ENCODE results near the gene JAZF1.

The JAZF1 gene

DNA sequence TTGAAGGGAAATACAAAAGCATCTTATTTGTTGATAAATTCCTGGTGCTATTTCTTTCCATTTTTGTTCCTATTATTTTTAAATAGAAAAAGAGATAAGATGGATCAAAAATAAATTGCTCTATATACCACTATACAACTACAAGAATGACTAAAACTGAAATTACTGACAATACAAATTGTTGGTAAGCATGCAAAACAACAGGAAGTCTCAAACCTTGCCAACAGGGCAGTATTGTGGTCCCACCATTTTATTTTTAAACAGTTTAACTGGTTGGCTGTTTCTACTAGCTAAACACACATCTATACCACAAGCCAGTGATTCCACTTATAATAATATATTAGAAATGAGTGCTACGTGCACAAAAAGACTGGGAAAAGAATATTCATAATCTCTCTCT lies 213.0 kb downstream of the JAZF1 start:
- no peak for DNase-seq (ENCODE audit: low spot score)

- DNase-seq (ENCODE audit: low spot score) = no peak
These were observed 214.3 kb downstream of the JAZF1 start for GRCh38 chr7:27966219-27966780.

DNA sequence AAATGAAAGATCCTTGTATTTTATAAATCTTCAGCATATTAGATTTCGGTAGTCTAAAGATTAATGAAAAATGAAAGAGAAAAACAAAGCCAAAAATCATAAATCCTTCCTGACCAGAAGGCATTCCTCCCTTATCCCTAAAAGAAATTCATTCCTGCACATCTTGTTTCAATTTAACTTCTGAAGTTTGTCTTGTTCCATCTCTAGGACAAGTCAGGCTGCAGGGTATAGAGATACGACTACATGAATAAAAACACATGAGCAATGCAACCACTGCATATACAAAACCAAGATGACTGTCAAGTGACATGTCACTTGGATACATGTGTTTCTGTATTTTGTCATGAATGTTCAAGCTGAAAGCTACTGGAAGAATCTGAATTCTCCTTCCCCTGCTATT lies 214.9 kb downstream of the JAZF1 start:
- no peak for DNase-seq (ENCODE audit: low spot score)

DNA sequence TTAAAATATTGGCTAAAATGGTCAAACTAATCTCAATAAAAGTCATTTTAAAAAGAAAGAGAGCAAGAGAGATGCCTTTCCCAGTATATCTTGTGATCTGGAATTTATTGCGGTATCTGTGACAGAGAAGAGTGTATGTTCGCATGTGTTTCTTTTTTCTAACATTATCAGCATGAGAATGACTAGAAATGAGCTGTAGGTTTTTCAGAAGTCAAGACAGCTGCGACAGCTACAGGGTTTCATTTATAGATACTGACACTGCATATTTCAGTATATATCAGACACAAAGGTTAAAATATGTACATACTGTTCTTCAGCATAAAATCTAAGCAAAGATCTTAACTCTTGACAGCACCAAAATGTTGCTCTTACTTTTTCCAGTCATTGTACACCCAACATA lies 215.8 kb downstream of the JAZF1 start:
- DNase-seq (ENCODE audit: low spot score) = no peak

- DNase-seq (ENCODE audit: low spot score) = no peak
These were observed 217.5 kb downstream of the JAZF1 start for GRCh38 chr7:27963056-27963455.

DNA sequence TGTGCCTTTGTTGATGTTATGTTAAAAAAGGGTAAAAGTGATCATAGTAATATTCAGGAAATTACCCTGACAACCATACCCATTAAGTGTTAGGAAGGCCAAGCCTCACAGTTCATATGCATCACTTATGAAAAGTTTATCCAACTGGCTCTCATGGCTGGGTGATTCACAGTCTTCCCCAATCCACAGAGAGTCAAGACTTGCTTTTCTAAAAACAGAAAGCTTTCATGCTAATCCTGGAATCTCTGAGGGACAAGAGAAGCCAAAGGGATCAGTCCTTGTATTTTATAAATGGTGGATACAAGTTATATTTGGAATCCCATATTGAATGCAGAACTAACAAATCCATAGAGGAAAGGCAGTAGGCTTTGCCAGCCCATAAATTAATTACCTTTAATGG lies 218.3 kb downstream of the JAZF1 start:
- DNase-seq (ENCODE audit: low spot score) = no peak

GRCh38 chr7:27961255-27961654 lies 219.3 kb downstream of the JAZF1 start:
- DNase-seq (ENCODE audit: low spot score) = no peak

GRCh38 chr7:27960415-27960814 lies 220.2 kb downstream of the JAZF1 start:
- DNase-seq (ENCODE audit: low spot score) = no peak

DNA sequence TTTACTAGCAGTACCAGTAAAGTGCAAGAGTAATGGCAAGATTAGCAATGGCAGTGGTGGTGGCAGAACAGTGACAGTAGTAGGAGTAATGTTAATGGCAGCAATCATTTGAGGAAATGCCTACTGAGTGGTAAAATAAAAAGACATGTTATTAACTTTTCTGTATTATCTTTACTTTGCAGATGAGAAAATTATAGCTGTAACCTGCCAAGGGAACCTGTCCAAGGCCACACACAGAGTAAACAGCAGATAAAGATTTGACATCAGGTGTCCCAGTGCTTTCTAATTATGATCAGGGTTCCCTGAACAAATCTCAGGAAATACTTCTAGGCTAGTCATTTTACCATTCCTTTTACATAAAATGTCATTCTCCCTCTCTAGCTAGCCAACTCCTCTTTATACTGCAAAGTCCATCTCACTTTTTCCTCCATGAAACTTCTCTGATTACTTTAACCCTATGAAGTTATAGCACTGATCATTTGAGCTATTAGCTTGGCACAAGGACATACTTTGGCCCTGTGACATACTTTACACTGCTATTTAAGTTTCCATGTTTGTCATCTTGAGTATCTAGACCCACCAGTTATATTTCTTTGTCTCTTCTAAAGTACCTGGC lies 221.6 kb downstream of the JAZF1 start:
- no peak for DNase-seq (ENCODE audit: low spot score)

GRCh38 chr7:27955596-27955995 lies 225.0 kb downstream of the JAZF1 start:
- DNase-seq (ENCODE audit: low spot score) = no peak

GRCh38 chr7:27955011-27955410 lies 225.6 kb downstream of the JAZF1 start:
- DNase-seq (ENCODE audit: low spot score) = no peak

- no peak for DNase-seq (ENCODE audit: low spot score)
These were observed 226.8 kb downstream of the JAZF1 start for GRCh38 chr7:27953777-27954176.

DNA sequence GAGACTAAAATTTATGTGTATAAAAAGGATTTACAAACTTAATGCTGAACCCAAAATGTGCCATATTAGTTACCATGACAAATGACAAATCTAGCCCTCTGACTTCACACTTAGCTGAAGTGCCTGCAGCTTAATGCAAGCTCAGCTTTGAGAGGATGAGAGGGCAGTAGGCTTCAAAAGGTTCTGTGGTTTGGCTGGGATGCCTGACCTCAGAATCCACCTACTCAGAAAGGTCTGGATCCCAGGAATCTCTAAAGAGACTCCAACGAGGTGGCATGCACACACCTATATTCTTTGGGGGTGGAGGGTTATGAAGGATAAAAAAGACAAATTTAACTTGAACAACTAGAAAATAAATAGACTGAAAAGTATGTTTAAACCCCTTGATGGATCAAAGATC lies 227.2 kb downstream of the JAZF1 start:
- DNase-seq (ENCODE audit: low spot score) = no peak

GRCh38 chr7:27952456-27953285 lies 227.9 kb downstream of the JAZF1 start:
- DNase-seq (ENCODE audit: low spot score) = no peak

GRCh38 chr7:27950123-27950522 lies 230.5 kb downstream of the JAZF1 start:
- no peak for DNase-seq (ENCODE audit: low spot score)

- DNase-seq (ENCODE audit: low spot score) = no peak
These were observed 231.7 kb downstream of the JAZF1 start for GRCh38 chr7:27948861-27949260.

DNA sequence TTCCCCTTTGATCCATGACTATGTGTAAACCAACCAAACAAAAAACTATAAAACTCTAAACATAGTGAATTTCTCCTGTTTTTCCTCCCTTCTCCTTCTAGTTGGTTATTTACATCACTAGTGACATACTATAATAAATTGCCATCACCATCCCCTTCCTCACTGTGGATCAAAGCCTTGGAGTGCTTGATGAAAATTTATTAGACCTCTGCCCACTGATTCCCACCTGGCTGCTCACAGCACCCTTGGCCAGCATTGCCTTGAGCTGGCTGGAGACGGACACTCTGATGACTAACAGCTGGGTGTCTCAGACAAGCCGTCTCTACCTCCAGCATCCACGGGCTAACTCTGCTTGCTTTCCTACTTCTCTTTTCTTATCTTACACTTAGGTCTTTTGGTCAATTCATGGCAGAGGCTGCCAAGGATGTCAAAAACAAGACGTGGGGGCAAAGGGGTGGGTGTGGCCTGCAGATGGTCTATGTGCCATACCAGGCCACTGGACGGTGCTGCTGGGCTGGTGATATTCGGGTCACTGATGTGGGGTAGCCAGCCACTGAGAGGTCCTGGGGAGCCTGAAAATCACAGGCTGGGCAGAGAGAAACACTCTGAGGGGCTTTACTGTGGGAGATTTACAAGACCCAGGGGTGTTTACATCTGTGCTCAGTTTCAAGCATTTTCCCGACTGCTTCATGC lies 232.9 kb downstream of the JAZF1 start:
- no peak for DNase-seq (ENCODE audit: low spot score)

GRCh38 chr7:27946351-27946750 lies 234.2 kb downstream of the JAZF1 start:
- no peak for DNase-seq (ENCODE audit: low spot score)

DNA sequence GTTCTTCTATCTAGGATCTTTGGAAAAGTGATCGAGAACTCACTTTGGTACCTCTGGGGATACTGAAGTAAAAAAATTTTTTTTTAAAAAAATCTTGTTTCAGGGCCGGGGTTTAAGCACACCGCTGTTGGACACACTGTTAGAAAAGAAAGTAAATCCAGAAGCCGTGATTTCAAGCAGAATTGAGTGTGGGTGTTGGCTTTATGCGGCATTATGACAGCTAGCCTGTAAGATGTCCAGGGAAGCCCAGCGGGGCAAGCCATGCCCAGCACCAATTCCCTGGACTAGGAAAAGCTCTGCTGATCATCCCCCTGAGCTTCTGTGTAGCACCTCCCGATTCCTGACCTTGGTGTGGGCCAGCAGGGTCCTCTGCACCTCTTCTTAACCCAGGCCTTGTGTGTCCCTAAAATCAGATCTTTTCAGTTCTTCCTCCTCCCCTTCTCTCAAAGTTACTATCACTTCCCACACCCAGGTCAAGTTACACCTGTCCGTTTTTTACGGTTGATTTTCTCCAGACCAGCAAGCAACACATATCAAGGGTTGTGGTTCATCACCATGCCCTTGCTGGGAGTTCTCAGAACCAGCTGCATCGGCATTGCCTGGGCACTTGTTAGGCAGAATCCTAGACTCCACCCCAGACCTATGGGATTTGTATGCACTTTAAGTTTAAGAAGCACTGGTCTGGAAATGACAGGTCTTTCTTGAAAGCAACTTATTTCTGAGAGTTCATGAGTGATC lies 235.4 kb downstream of the JAZF1 start:
- no peak for DNase-seq (ENCODE audit: low spot score)

GRCh38 chr7:27944643-27945042 lies 236.0 kb downstream of the JAZF1 start:
- peak; percentile 31 for DNase-seq (ENCODE audit: low spot score)

GRCh38 chr7:27943241-27943640 lies 237.4 kb downstream of the JAZF1 start:
- DNase-seq (ENCODE audit: low spot score) = no peak

GRCh38 chr7:27942711-27943110 lies 237.9 kb downstream of the JAZF1 start:
- DNase-seq (ENCODE audit: low spot score) = no peak

Data from hepatic stellate cell (primary cell).